NCI-H460 (cell line): ENCODE data around the gene PRKCA. TPM values are rescaled to one million over a fixed set of nuclear protein-coding genes. Genes with fewer than 3 reads are reported as not detected.

Experiments used
- DNase-seq: peaks from one replicate; pipeline ENCODE4 v3.0.0-alpha.2; 2016; ENCODE audit warnings: low read depth; ENCODE audit errors: extremely low read depth
- total RNA-seq: library from RNA; depleted of rRNA; stranded (reverse); fragments of >200 nt; shearing (Covaris generic); gene quantifications from 2 replicates; pipeline ENCODE4 v1.2.3, GENCODE V29; 2014

PRKCA gene
- total RNA-seq, 1 experiment from 2014 or later = 13.6 TPM

DNA sequence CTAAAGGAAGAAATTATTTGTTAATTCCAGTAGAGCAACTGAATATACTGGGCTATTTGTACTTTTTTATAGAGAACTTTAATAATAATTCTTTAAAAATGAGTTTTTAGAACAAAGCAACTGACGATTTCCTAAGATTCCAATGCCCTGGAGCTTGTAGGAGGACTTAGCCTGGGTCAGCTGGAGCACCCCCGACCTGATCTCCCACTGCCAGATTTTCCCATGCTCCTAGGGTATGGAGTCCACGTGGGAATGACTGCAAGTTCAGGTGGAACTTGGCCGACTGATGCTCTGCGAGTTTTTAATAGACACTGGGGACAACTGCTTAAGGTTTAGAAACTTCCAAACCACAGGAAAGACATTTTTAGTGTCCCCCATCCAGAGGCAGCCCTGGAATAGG lies 507.0 kb downstream of the PRKCA start:
- no peak for DNase-seq

- no peak for DNase-seq
Measured at GRCh38 chr17:66810951-66811682, 508.7 kb downstream of the PRKCA start.

DNA sequence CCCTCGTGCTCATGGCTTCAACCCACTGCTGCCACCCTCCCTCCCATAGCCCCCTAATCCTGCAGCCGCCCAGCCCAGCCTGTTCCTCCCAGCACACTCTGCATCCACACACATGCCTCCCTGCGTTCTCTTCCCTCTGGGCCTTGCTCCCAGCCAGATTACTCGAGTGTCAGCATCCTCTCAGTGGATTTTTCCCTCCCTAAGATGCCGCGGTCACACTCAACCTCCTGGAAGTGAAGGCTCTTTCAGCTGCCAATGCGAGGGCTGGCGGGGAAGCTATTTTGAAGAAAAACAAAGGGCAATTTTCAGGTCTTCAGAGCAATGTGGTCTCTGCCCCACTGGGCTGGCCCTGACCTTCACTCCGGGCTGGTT lies 509.3 kb downstream of the PRKCA start:
- no peak for DNase-seq

GRCh38 chr17:66812571-66812970 lies 510.2 kb downstream of the PRKCA start:
- no peak for DNase-seq

- no peak for DNase-seq
Measured at GRCh38 chr17:66813296-66813695, 510.9 kb downstream of the PRKCA start.

DNA sequence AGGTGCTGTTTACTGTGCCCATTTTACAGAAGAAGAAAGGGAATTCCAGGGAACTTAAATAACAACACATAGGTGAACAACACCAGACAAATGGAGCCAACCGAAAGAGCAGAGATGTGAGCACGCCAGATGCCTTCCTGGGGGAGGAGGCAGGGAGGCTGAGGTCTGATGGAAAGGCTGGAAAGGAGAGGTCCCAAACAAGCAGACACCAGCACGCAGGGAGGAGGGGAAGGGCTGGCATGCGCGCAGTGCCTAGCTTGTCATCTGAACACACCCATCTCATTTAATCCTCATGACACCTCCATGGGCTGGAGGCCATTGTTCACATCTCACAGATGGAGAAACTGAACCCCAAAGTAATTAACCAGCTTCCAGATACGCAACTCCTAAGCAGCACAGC lies 511.6 kb downstream of the PRKCA start:
- DNase-seq = no peak

DNA sequence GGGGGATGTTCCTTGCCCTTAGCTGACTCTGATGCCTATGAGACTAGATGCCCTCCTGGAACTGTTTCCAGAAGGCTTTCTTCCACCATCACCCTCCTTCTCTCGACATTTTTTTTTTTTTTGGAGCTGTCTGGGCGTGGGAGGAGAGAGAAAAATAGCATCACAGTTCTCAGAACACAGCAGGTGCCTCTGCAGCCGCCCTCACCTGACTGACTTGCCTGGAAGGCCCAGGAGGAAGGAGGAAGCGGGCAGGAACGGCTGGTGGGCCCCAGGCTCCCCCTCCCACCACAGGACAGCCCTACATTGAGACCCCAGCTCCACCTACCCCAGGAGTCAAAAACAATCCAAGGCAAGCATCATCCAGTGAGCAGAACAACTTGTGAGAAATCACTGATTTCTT lies 512.2 kb downstream of the PRKCA start:
- no peak for DNase-seq

GRCh38 chr17:66817750-66818149 lies 515.3 kb downstream of the PRKCA start:
- DNase-seq = no peak

DNA sequence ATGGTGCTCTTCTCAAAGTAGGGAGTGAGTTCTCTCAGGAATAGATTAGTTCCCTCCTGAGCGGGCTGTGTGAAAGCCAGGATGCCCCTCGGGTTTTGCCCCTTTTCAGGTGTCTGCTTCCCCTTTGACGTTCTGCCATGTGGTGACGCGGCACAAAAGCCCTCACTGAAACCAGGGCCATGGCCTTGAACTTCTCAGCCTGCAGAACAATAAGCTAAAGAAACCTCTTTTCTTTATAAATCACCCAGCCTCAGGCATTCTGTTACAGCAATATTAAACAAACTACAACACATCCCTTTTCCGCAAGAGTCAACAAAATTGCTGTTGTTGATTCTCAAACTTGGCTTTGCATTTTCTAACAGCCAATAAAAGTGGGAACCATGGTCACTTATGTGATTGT lies 517.1 kb downstream of the PRKCA start:
- no peak for DNase-seq

- no peak for DNase-seq
Measured at GRCh38 chr17:66822009-66822408, 519.6 kb downstream of the PRKCA start.

DNA sequence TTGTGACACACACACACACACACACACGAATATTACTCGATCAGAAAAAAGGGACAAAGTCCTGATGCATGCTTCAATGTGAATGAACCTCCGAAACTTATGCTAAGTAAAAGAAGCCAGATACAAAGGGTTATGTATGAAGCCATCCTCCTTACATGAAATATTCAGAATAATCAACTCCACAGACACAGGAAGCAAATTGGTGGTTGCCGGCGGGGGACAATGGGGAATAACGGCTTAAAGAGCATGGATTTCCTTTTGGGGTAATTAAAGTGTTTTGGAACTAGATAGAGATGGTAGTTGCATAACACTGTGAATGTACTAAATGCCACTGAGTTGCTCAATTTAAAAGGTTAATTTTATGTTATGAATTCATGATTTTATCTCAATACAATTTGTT lies 524.4 kb downstream of the PRKCA start:
- DNase-seq = no peak

DNA sequence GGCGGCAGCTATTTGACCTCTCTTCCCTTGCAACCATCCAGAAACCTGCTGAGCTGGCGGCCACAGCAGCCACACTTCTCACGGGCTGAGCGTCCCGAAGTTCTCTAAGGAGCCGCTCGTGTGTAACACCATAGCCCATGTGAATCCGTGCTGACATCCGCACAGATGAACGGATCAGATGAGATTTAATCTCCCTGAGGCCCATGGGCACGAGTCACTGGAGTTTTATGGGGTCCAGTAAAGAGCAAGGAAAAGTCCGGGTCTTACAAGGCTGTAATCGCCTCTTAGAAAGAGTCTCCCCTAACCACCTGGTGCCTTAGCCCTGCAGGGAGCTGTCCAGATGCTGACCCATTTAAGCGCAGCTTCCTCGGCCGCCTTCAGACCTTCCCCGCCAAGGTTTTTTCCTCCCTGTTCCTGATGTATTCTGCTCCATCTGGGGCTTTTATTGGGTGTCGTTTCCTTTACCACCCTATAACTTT lies 527.0 kb downstream of the PRKCA start:
- DNase-seq = peak; percentile 41

DNA sequence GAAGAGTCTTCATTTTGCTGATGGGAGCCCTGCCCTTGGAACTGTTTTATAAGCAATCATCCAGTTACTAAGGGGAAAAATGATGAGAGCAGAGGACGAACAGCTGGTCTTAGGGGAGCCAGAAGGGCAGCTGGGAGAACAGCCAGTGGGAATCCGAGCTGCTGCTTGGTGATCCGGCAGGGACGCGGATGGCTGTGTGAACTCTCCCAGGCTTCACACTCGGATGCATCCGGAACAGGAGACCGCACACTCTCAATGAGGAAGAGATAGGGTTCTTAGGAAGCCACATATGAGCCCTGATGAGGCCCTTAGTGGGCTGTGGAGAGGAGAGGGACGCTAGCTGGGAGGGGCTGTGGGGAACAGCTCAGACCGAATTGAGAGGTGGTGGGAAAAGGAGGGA lies 527.5 kb downstream of the PRKCA start:
- no peak for DNase-seq

DNA sequence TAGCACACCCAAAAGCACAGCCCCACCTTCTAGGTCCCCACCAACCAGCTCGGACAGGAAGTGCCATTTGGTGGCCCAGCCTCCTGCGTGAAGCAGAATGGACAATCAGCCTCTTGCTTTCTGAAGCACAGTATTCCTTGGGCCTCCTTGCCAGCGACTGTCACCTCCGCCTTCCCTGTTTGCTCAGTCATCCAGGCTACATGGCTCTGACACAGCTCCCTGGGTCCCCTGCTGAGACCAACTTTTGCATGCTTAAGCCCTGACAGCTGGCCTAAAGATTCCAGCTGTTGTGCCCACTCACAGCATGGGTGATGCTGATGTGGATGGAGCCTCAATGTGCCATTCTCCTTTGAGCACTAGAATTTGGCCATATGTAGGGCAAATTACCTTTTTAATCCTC lies 528.0 kb downstream of the PRKCA start:
- no peak for DNase-seq

DNA sequence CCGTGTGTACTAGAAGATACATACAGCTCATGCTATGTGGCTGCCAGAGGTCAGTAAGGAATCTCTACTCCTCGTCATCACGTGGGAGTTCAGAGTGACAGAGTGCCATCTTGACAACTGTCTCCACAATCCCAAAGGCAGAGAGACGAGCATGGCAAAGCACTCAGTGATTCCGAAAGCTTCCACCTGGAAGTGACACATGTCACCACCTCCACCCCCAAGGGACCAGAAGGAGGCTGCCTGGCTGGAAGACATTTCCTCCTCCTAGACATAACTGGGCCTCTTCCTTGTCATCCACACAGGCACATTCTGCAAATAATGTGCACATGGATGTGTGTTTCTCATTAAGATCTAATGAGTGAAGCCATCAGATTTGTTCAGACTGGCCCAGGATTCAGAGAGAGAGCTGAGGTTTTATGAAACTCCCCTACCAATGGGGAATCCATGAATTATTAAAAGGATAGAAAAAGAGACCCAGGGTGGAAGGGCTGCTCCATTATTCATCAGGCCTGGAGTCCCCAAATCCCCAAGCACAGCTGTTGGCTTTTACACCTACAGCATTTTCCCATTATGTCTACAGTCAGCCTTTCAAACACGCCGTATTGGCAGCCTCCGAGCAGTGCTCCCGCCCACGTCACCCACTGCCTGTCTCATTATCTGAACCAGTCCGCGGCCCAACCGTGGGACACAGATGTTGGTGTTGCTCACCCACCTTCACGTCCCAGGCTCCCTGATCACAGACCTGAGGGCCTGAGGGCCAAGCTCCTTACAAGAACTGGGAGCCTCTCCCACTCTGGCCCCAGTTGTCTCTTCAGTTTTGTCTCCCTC lies 529.2 kb downstream of the PRKCA start:
- no peak for DNase-seq

GRCh38 chr17:66833201-66833600 lies 530.8 kb downstream of the PRKCA start:
- DNase-seq = no peak

DNA sequence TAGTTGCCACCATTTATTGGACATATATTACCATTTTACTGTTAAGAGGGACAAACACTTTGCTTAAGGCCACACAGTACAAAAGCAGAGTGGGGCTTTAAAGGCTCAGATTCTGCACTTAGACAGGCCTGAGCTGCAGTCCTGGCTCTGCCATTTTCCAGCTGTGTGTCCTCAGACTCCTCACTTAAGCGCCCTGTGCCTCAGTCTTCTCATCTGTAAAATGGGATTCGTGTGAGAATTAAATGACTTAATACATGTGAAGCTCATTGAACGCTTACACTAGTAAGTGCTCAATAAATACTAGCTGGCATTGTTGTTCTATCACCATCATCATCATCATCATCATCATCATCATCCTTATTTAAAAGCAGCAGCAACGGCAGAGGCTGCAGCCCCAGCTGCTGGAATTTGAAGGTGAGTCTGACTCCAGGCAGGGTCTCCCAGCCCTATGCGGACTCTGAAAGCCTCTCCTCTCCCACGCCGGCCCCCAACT lies 532.1 kb downstream of the PRKCA start:
- DNase-seq = no peak

DNA sequence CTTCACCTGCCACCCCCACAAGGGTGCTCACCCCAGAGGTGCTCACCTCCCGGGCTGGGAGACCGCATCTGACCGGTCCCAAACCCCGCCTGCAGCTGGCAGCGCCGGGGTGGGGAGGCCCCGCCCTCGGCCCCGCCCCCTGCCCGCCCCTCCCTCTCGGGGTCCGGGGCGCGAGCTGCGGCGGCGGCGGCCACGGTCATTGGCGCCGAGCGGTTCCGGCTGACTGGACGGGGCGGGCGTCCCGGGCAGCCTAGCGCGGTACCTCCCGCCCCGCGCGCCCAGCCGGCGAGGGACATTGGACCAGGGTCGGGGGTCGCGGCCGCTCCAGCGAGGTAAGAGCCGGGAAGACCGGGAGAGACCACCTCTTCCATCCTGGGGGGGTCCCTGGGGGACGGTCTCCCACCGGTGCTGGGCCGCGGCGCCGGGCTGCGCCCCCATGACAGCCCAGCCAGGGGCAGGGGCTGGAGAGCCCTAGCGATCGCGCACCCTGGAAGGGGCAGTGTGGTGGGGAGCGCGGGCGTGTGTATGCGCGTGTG lies 532.6 kb downstream of the PRKCA start, which contains the start of gene CACNG5:
TSS of gene CACNG5 (plus strand) at position 199 of the 536 bp plus-strand sequence. CDS start 42,216 bp downstream, outside the sequence.
- DNase-seq = no peak

GRCh38 chr17:66835476-66835875 lies 533.1 kb downstream of the PRKCA start:
- DNase-seq = no peak

DNA sequence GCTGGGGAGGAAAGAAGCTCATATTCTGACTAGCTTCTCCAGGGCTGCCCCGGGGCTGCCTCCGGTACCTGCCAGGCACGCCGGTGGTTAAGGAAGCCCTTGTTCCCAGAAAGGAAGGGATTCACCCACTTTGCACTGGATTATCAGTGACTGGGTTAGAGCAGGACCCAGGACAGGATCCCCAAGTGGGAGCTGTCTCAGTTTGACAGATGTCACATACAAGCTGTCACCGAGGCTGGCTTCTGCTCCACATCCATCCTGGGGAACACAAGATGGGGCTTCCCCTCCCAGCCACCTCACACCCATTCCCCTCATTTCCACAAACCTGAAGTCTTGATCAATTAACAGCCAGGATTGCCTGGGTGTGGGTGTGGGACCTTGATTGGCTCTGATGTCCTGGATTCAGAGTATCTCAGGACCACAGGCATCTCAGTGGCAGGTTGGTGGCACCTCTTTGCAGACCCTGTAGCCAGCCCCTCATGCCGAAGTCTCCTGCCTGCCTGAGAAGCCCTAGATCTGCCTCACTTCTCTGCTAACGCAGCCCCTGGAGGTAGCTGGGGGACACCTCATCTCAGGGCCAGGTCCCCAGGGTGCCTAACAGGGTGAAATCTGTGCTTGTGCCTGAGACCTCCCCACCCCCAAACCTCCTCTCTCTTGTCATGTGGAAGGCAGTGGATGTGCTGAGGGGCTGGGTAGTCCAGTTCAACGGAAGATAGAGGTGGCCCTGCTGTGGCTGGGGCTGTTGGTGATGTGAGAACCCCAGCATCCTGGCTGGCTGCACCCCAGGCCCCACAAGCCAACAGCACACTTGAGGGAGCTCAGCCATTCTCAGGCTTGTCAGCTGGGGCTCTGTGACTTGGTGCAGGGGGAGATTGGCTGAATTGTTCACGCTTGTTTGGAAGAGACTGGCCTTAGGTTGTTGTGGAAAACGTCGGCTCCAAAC lies 533.9 kb downstream of the PRKCA start:
- no peak for DNase-seq
